ENCODE results near the gene GPR183.

The GPR183 gene

GRCh38 chr13:99344610-99345208 is 37.5 kb upstream of the GPR183 start:
- no peak for DNase-seq (ENCODE audit: low read depth, low spot score)
- Histone ChIP-seq H3K9ac (ENCODE audit: insufficient read length) (no peak overlapping the region), H3K4me3 (no peak overlapping the region), H3K27ac (no peak overlapping the region), H3K9me3 (ENCODE audit: low read depth, low read length) (no peaks in the 10 kb centered on the region), H3K36me3 (ENCODE audit: insufficient read depth, low read length) (peaks cover 5% of the 10 kb centered on the region)
- TF ChIP-seq EZH2 (IDR thresholded peaks at IDR 0.05) (no peak), POLR2AphosphoS5 (IDR thresholded peaks at IDR 0.05; ENCODE audit: borderline replicate concordance, low read depth, low read length) (no peak), FOXP2 (optimal IDR thresholded peaks at IDR 0.05; ENCODE audit: control extremely low read depth, extremely low read length, insufficient read depth) (no peak)

GRCh38 chr13:99342723-99343315 is 35.6 kb upstream of the GPR183 start:
- Histone ChIP-seq H3K27ac (no peak overlapping the region), H3K9me3 (ENCODE audit: low read depth, low read length) (no peaks in the 10 kb centered on the region), H3K9ac (ENCODE audit: insufficient read length) (no peak overlapping the region), H3K4me3 (no peak overlapping the region), H3K36me3 (ENCODE audit: insufficient read depth, low read length) (peaks cover 5% of the 10 kb centered on the region)
- TF ChIP-seq EZH2 (IDR thresholded peaks at IDR 0.05) (no peak), POLR2AphosphoS5 (IDR thresholded peaks at IDR 0.05; ENCODE audit: borderline replicate concordance, low read depth, low read length) (no peak), FOXP2 (optimal IDR thresholded peaks at IDR 0.05; ENCODE audit: control extremely low read depth, extremely low read length, insufficient read depth) (no peak)
- DNase-seq (ENCODE audit: low read depth, low spot score): no peak

- peaks cover 3% of the 10 kb centered on the region for H3K36me3 ChIP-seq (ENCODE audit: insufficient read depth, low read length)
- TF ChIP-seq EZH2 (IDR thresholded peaks at IDR 0.05): no peak
- TF ChIP-seq FOXP2 (optimal IDR thresholded peaks at IDR 0.05; ENCODE audit: control extremely low read depth, extremely low read length, insufficient read depth): no peak
- no peak for TF ChIP-seq POLR2AphosphoS5 (IDR thresholded peaks at IDR 0.05; ENCODE audit: borderline replicate concordance, low read depth, low read length)
- H3K9me3 ChIP-seq (ENCODE audit: low read depth, low read length): no peaks in the 10 kb centered on the region
- no peak for DNase-seq (ENCODE audit: low read depth, low spot score)
- H3K9ac ChIP-seq (ENCODE audit: insufficient read length): no peak overlapping the region
- H3K4me3 ChIP-seq: no peak overlapping the region
- no peak overlapping the region for H3K27ac ChIP-seq
Observed at GRCh38 chr13:99341969-99342722, 34.9 kb upstream of the GPR183 start.

GRCh38 chr13:99340638-99341037 is 33.4 kb upstream of the GPR183 start:
- no peak overlapping the region for H3K4me3 ChIP-seq
- H3K27ac ChIP-seq: no peak overlapping the region
- peaks cover 3% of the 10 kb centered on the region for H3K36me3 ChIP-seq (ENCODE audit: insufficient read depth, low read length)
- TF ChIP-seq POLR2AphosphoS5 (IDR thresholded peaks at IDR 0.05; ENCODE audit: borderline replicate concordance, low read depth, low read length) (no peak), FOXP2 (optimal IDR thresholded peaks at IDR 0.05; ENCODE audit: control extremely low read depth, extremely low read length, insufficient read depth) (no peak), EZH2 (IDR thresholded peaks at IDR 0.05) (no peak)
- H3K9me3 ChIP-seq (ENCODE audit: low read depth, low read length): no peaks in the 10 kb centered on the region
- H3K9ac ChIP-seq (ENCODE audit: insufficient read length): no peak overlapping the region
- no peak for DNase-seq (ENCODE audit: low read depth, low spot score)

- TF ChIP-seq FOXP2 (optimal IDR thresholded peaks at IDR 0.05; ENCODE audit: control extremely low read depth, extremely low read length, insufficient read depth): no peak
- TF ChIP-seq POLR2AphosphoS5 (IDR thresholded peaks at IDR 0.05; ENCODE audit: borderline replicate concordance, low read depth, low read length): no peak
- no peak for TF ChIP-seq EZH2 (IDR thresholded peaks at IDR 0.05)
- DNase-seq (ENCODE audit: low read depth, low spot score): no peak
- Histone ChIP-seq H3K9ac (ENCODE audit: insufficient read length) (no peak overlapping the region), H3K4me3 (no peak overlapping the region), H3K27ac (no peak overlapping the region), H3K9me3 (ENCODE audit: low read depth, low read length) (no peaks in the 10 kb centered on the region), H3K36me3 (ENCODE audit: insufficient read depth, low read length) (peaks cover 7% of the 10 kb centered on the region)
Observed at GRCh38 chr13:99339736-99340397, 32.7 kb upstream of the GPR183 start.

- H3K27ac ChIP-seq: no peak overlapping the region
- DNase-seq (ENCODE audit: low read depth, low spot score): no peak
Observed at GRCh38 chr13:99339230-99339721, 32.1 kb upstream of the GPR183 start.

GRCh38 chr13:99335603-99336002 is 28.4 kb upstream of the GPR183 start:
- Histone ChIP-seq H3K9me3 (ENCODE audit: low read depth, low read length) (no peaks in the 10 kb centered on the region), H3K9ac (ENCODE audit: insufficient read length) (no peak overlapping the region), H3K36me3 (ENCODE audit: insufficient read depth, low read length) (peaks cover 7% of the 10 kb centered on the region; the same call in 1 of the 2 replicates), H3K27ac (no peak overlapping the region), H3K4me3 (no peak overlapping the region)
- no peak for DNase-seq (ENCODE audit: low read depth, low spot score)
- TF ChIP-seq FOXP2 (optimal IDR thresholded peaks at IDR 0.05; ENCODE audit: control extremely low read depth, extremely low read length, insufficient read depth) (no peak), POLR2AphosphoS5 (IDR thresholded peaks at IDR 0.05; ENCODE audit: borderline replicate concordance, low read depth, low read length) (no peak), EZH2 (IDR thresholded peaks at IDR 0.05) (no peak)

More at GRCh38 chr13:99339230-99339721, 32.1 kb upstream of the GPR183 start:
- Histone ChIP-seq H3K9ac (ENCODE audit: insufficient read length) (no peak overlapping the region), H3K4me3 (no peak overlapping the region), H3K9me3 (ENCODE audit: low read depth, low read length) (no peaks in the 10 kb centered on the region), H3K36me3 (ENCODE audit: insufficient read depth, low read length) (peaks cover 7% of the 10 kb centered on the region; the same call in 1 of the 2 replicates)
- no peak for TF ChIP-seq POLR2AphosphoS5 (IDR thresholded peaks at IDR 0.05; ENCODE audit: borderline replicate concordance, low read depth, low read length)
- no peak for TF ChIP-seq EZH2 (IDR thresholded peaks at IDR 0.05)
- TF ChIP-seq FOXP2 (optimal IDR thresholded peaks at IDR 0.05; ENCODE audit: control extremely low read depth, extremely low read length, insufficient read depth): no peak

GRCh38 chr13:99335087-99335486 is 27.9 kb upstream of the GPR183 start:
- Histone ChIP-seq H3K9ac (ENCODE audit: insufficient read length) (no peak overlapping the region), H3K27ac (no peak overlapping the region), H3K36me3 (ENCODE audit: insufficient read depth, low read length) (0 out of 2 replicates have a peak, but pooled peaks cover 4% of the 10 kb centered on the region), H3K4me3 (no peak overlapping the region), H3K9me3 (ENCODE audit: low read depth, low read length) (no peaks in the 10 kb centered on the region)
- TF ChIP-seq POLR2AphosphoS5 (IDR thresholded peaks at IDR 0.05; ENCODE audit: borderline replicate concordance, low read depth, low read length) (no peak), EZH2 (IDR thresholded peaks at IDR 0.05) (no peak), FOXP2 (optimal IDR thresholded peaks at IDR 0.05; ENCODE audit: control extremely low read depth, extremely low read length, insufficient read depth) (no peak)
- DNase-seq (ENCODE audit: low read depth, low spot score): no peak

Measured in SK-N-MC (cell line).